ENCODE results near the gene TUT1. TPM values are rescaled to one million over a fixed set of nuclear protein-coding genes. Genes with fewer than 3 reads are reported as not detected.

Gene TUT1
- total and polyA plus RNA-seq, 7 donors, result 5.3 to 16.8 (median 6.0) TPM

DNA sequence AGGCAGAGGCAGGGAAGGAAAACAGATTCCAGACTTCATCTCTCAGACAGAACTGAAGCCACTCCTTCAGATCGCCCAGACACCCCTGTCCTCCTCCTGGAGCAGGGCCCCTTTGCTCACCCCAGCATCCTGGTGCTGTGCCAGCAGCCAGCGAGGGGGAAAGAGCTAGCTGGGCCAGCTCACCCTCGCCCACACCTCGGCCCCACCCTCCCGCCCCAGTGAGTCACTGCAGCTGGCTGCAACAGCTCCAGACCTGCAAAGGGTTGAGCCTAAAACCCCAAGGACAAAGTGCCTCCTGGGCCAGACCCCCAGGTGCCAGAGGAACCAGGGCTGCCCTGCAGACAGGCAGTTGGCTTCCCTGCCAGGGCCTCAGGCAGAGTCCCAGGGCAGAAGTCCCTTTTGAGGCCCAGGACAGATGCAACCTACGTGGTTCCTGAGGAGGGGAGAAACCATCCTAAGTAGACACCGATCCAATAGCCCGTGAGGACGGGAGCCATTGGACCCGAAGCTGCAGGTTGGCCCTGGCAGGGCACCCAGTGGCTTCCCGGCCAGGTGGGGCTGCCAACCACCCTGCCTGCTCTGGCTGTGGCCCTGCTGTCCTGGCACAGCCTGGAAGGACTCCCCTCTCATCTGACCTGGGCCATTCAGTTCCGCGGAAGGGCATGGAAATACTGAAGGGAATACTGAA lies 51.9 kb downstream of the TUT1 start:
- intact Hi-C loops (cut with DNase I), result loop anchor here (2.0 kb wide), 1 partner anchor 31 kb away; no protein-coding TSS in a partner anchor
- 11 to 34% methylated on average over 13 of the region's 13 CpGs for WGBS, 2 donors
- peak in 2 of 4 donors; percentile 19 to 48 for TF ChIP-seq POLR2AphosphoS5 (IDR thresholded peaks at IDR 0.05)
- TF ChIP-seq EP300 (IDR thresholded peaks at IDR 0.05), result no peak
- no peak for TF ChIP-seq POLR2A (IDR thresholded peaks at IDR 0.05)
- TF ChIP-seq, protein P1, sequence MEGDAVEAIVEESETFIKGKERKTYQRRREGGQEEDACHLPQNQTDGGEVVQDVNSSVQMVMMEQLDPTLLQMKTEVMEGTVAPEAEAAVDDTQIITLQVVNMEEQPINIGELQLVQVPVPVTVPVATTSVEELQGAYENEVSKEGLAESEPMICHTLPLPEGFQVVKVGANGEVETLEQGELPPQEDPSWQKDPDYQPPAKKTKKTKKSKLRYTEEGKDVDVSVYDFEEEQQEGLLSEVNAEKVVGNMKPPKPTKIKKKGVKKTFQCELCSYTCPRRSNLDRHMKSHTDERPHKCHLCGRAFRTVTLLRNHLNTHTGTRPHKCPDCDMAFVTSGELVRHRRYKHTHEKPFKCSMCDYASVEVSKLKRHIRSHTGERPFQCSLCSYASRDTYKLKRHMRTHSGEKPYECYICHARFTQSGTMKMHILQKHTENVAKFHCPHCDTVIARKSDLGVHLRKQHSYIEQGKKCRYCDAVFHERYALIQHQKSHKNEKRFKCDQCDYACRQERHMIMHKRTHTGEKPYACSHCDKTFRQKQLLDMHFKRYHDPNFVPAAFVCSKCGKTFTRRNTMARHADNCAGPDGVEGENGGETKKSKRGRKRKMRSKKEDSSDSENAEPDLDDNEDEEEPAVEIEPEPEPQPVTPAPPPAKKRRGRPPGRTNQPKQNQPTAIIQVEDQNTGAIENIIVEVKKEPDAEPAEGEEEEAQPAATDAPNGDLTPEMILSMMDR (IDR thresholded peaks at IDR 0.05), result no peak
- peaks cover 0 to 92% (median 83%) of the 10 kb centered on the region in 4 donors for H3K4me1 ChIP-seq
- peaks cover 9 to 20% (median 18%) of the 10 kb centered on the region in 4 donors for H3K36me3 ChIP-seq
- no peaks in the 10 kb centered on the region for H3K9me3 ChIP-seq
- no peaks in the 10 kb centered on the region for H3K27me3 ChIP-seq
- peak; percentile 93 for DNase-seq
- peak overlapping the region; percentile 9 to 100 (median 88) for H3K4me3 ChIP-seq
- peak overlapping the region; percentile 96 to 100 (median 98) for H3K27ac ChIP-seq

GRCh38 chr11:62538470-62539237 lies 52.7 kb downstream of the TUT1 start:
- peaks cover 0 to 90% (median 86%) of the 10 kb centered on the region in 4 donors for H3K4me1 ChIP-seq
- DNase-seq, result no peak

GRCh38 chr11:62536301-62536957 lies 54.9 kb downstream of the TUT1 start:
- peak overlapping the region in 2 of 4 donors; percentile 13 for H3K4me3 ChIP-seq
- H3K36me3 ChIP-seq, result peaks cover 38 to 50% (median 48%) of the 10 kb centered on the region in 4 donors
- peaks cover 0 to 81% (median 68%) of the 10 kb centered on the region in 4 donors for H3K4me1 ChIP-seq
- H3K9me3 ChIP-seq, result no peaks in the 10 kb centered on the region
- H3K27ac ChIP-seq, result peak overlapping the region; percentile 57 to 100 (median 98)
- intact Hi-C loops (cut with DNase I), result no loop called here
- TF ChIP-seq, protein P1 (IDR thresholded peaks at IDR 0.05), result no peak
- 72 to 76% methylated on average over 21 of the region's 21 CpGs for WGBS, 2 donors
- H3K27me3 ChIP-seq, result no peaks in the 10 kb centered on the region
- peak; percentile 69 for DNase-seq

More at GRCh38 chr11:62538470-62539237, 52.7 kb downstream of the TUT1 start:
- H3K27me3 ChIP-seq, result no peaks in the 10 kb centered on the region
- TF ChIP-seq, protein P1 (IDR thresholded peaks at IDR 0.05), result no peak
- TF ChIP-seq POLR2AphosphoS5 (IDR thresholded peaks at IDR 0.05), result no peak
- no peak for TF ChIP-seq POLR2A (IDR thresholded peaks at IDR 0.05)
- TF ChIP-seq EP300 (IDR thresholded peaks at IDR 0.05), result no peak
- H3K4me3 ChIP-seq, result peak overlapping the region; percentile 9 to 100 (median 88)
- intact Hi-C loops (cut with DNase I), result loop anchor here (2.0 kb wide), 1 partner anchor 30 kb away; no protein-coding TSS in a partner anchor
- H3K27ac ChIP-seq, result peak overlapping the region; percentile 96 to 100 (median 98)
- WGBS, 2 donors, result 46 to 66% methylated on average over 19 of the region's 19 CpGs
- H3K36me3 ChIP-seq, result peaks cover 16 to 28% (median 25%) of the 10 kb centered on the region in 4 donors
- no peaks in the 10 kb centered on the region for H3K9me3 ChIP-seq

- Histone ChIP-seq H3K9me3 (no peaks in the 10 kb centered on the region), H3K36me3 (peaks cover 44 to 56% (median 54%) of the 10 kb centered on the region in 4 donors), H3K27ac (peak overlapping the region; percentile 57 to 100 (median 98)), H3K27me3 (no peaks in the 10 kb centered on the region), H3K4me3 (no peak overlapping the region), H3K4me1 (peaks cover 0 to 79% (median 61%) of the 10 kb centered on the region in 4 donors)
- WGBS, 2 donors, result 73 to 82% methylated on average over 12 of the region's 12 CpGs
- no peak for DNase-seq
- TF ChIP-seq EP300 (IDR thresholded peaks at IDR 0.05) (no peak), POLR2A (IDR thresholded peaks at IDR 0.05) (no peak)
- intact Hi-C loops (cut with DNase I), result no loop called here
Measured at GRCh38 chr11:62535802-62536201, 55.5 kb downstream of the TUT1 start.
